NCI-H748 treated with DMSO at 0.1 percent for 48 hours (cell line): ENCODE measurements around the gene TXNRD3.
"Not testable (repeated sequence)": the region's sequence is repeated elsewhere in the genome, so short reads cannot be mapped to it uniquely, and the experiment has no call there.

ENCODE experiments used
- DNase-seq: peaks from one replicate; lab custom pipeline; 2025; lab: John Stamatoyannopoulos, UW

Gene TXNRD3

GRCh38 chr3:126644615-126645014 is 10.3 kb downstream of the TXNRD3 start:
- no peak for DNase-seq

- DNase-seq = no peak
These were observed 16.1 kb downstream of the TXNRD3 start for GRCh38 chr3:126638790-126639189.

- no peak for DNase-seq
These were observed 18.5 kb downstream of the TXNRD3 start for GRCh38 chr3:126636436-126636835.

- DNase-seq = no peak
These were observed 20.1 kb downstream of the TXNRD3 start for GRCh38 chr3:126634803-126635202.

- DNase-seq = no peak
These were observed 24.9 kb downstream of the TXNRD3 start for GRCh38 chr3:126630020-126630419.

GRCh38 chr3:126625735-126626134 is 29.2 kb downstream of the TXNRD3 start:
- DNase-seq = not testable (repeated sequence)

- DNase-seq = no peak
These were observed 32.2 kb downstream of the TXNRD3 start for GRCh38 chr3:126622694-126623093.

- DNase-seq = no peak
These were observed 33.1 kb downstream of the TXNRD3 start for GRCh38 chr3:126621627-126622345.

GRCh38 chr3:126621171-126621570 is 33.8 kb downstream of the TXNRD3 start:
- no peak for DNase-seq

GRCh38 chr3:126620738-126621137 is 34.2 kb downstream of the TXNRD3 start:
- DNase-seq = no peak

GRCh38 chr3:126618760-126619159 is 36.2 kb downstream of the TXNRD3 start:
- no peak for DNase-seq

GRCh38 chr3:126618021-126618420 is 36.9 kb downstream of the TXNRD3 start:
- DNase-seq = no peak

GRCh38 chr3:126617571-126617970 is 37.4 kb downstream of the TXNRD3 start:
- no peak for DNase-seq

- DNase-seq = no peak
These were observed 38.0 kb downstream of the TXNRD3 start for GRCh38 chr3:126616931-126617330.

- no peak for DNase-seq
These were observed 41.3 kb downstream of the TXNRD3 start for GRCh38 chr3:126613479-126614188.

- no peak for DNase-seq
These were observed 42.3 kb downstream of the TXNRD3 start for GRCh38 chr3:126612479-126613205.

GRCh38 chr3:126609909-126610308 is 45.0 kb downstream of the TXNRD3 start:
- no peak for DNase-seq

GRCh38 chr3:126607214-126607908 is 47.6 kb downstream of the TXNRD3 start:
- no peak for DNase-seq

GRCh38 chr3:126606001-126606400 is 48.9 kb downstream of the TXNRD3 start:
- no peak for DNase-seq

- DNase-seq = no peak
These were observed 50.2 kb downstream of the TXNRD3 start for GRCh38 chr3:126604691-126605090.

GRCh38 chr3:126599101-126599500 is 55.8 kb downstream of the TXNRD3 start:
- DNase-seq = no peak

- not testable (repeated sequence) for DNase-seq
These were observed 59.4 kb downstream of the TXNRD3 start for GRCh38 chr3:126595479-126595878.
